WTC11 (cell line): ENCODE measurements around the gene SLC7A6OS. TPM values are rescaled to one million over a fixed set of nuclear protein-coding genes. Genes with fewer than 3 reads are reported as not detected.

ENCODE experiments used
- ATAC-seq: fragments of 200-7000 bp; cut with Tn5 transposase; 2 replicates; pipeline ENCODE4 v1.10.0; 2021; ENCODE audit warnings: mild to moderate bottlenecking, moderate library complexity
- CTCF ChIA-PET: fragments of 300-600 bp; sonication (Branson Sonifier 250); formaldehyde crosslinking; loops from one replicate; lab custom pipeline; 2021; ENCODE audit warnings: antibody characterized with exemption; lab: Charles Lee
- POLR2A ChIA-PET: fragments of 350-600 bp; sonication (Branson Sonifier 250); formaldehyde crosslinking; loops from one replicate; lab custom pipeline; 2021; ENCODE audit warnings: antibody characterized with exemption; lab: Charles Lee
- DNase-seq: peaks from one replicate; pipeline ENCODE4 v3.0.0; 2021; ENCODE audit warnings: low spot score
- H3K27ac Mint-ChIP-seq: 2 replicates; pipeline ENCODE4 v1.8.0; 2021; ENCODE audit warnings: mixed read lengths
- H3K27me3 Mint-ChIP-seq: 2 replicates; pipeline ENCODE4 v1.8.0; 2021; ENCODE audit warnings: low read depth, mild to moderate bottlenecking, moderate library complexity, mixed read lengths
- H3K36me3 Mint-ChIP-seq: 2 replicates; pipeline ENCODE4 v1.8.0; 2021; ENCODE audit warnings: mixed read lengths
- H3K4me1 Mint-ChIP-seq: 2 replicates; pipeline ENCODE4 v1.8.0; 2022; ENCODE audit warnings: mixed read lengths
- H3K4me3 Mint-ChIP-seq: 2 replicates; pipeline ENCODE4 v1.8.0; 2021; ENCODE audit warnings: mild to moderate bottlenecking, moderate library complexity, mixed read lengths
- H3K9me3 Mint-ChIP-seq: 2 replicates; pipeline ENCODE4 v1.8.0; 2021; ENCODE audit warnings: mixed read lengths
- CREM ChIP-seq: sonication (generic); formaldehyde crosslinking; IDR thresholded peaks from 2 replicates; pipeline ENCODE4 v1.8.1; 2022; ENCODE audit warnings: mild to moderate bottlenecking, missing genetic modification reagents, moderate library complexity
- ERG ChIP-seq: fragments of 250-450 bp; sonication (Bioruptor Pico); IDR thresholded peaks from 2 replicates; pipeline ENCODE4 v1.8.0; 2021; ENCODE audit warnings: mild to moderate bottlenecking
- FOXJ3 ChIP-seq: sonication (generic); formaldehyde crosslinking; IDR thresholded peaks from 2 replicates; pipeline ENCODE4 v1.9.0; 2021; ENCODE audit warnings: missing genetic modification reagents, mild to moderate bottlenecking, borderline replicate concordance
- GABPB1 ChIP-seq: sonication (generic); formaldehyde crosslinking; IDR thresholded peaks from 2 replicates; pipeline ENCODE4 v1.8.1; 2023; ENCODE audit warnings: mild to moderate bottlenecking, missing genetic modification reagents
- NFYB ChIP-seq: sonication (generic); formaldehyde crosslinking; conservative IDR thresholded peaks from 2 replicates; pipeline ENCODE4 v1.8.0; 2022; ENCODE audit warnings: low read depth, missing genetic modification reagents
- NR2C2 ChIP-seq: sonication (generic); formaldehyde crosslinking; IDR thresholded peaks from 2 replicates; pipeline ENCODE4 v1.8.0; 2022; ENCODE audit warnings: mild to moderate bottlenecking, missing genetic modification reagents
- SOX15 ChIP-seq: fragments of 250-450 bp; sonication (Bioruptor Pico); IDR thresholded peaks from 2 replicates; pipeline ENCODE4 v1.9.0; 2021; ENCODE audit warnings: mild to moderate bottlenecking
- ZNF138 ChIP-seq: sonication (generic); formaldehyde crosslinking; conservative IDR thresholded peaks from 2 replicates; pipeline ENCODE4 v1.8.1; 2022; ENCODE audit warnings: mild to moderate bottlenecking, moderate library complexity, missing genetic modification reagents
- ZNF263 ChIP-seq: sonication (generic); formaldehyde crosslinking; IDR thresholded peaks from 2 replicates; pipeline ENCODE4 v1.8.1; 2022; ENCODE audit warnings: low read depth, mild to moderate bottlenecking, moderate library complexity, missing genetic modification reagents
- ZNF281 ChIP-seq: sonication (generic); formaldehyde crosslinking; IDR thresholded peaks from 2 replicates; pipeline ENCODE4 v1.8.0; 2023; ENCODE audit warnings: mild to moderate bottlenecking, missing genetic modification reagents
- ZSCAN18 ChIP-seq: fragments of 250-450 bp; sonication (Bioruptor Pico); IDR thresholded peaks from 2 replicates; pipeline ENCODE4 v2.1.2; 2022; ENCODE audit warnings: mild to moderate bottlenecking, moderate library complexity
- total RNA-seq: library from RNA; stranded (reverse); gene quantifications from 3 replicates; pipeline ENCODE4 v1.2.3, GENCODE V29; 2021
- TF ChIP-seq, protein P1 (sequence below): sonication (generic); formaldehyde crosslinking; IDR thresholded peaks from 2 replicates; pipeline ENCODE4 v1.8.1; 2023; ENCODE audit warnings: mild to moderate bottlenecking, missing genetic modification reagents, moderate library complexity
- TF ChIP-seq, protein P2 (sequence below): sonication (generic); formaldehyde crosslinking; IDR thresholded peaks from 2 replicates; pipeline ENCODE4 v1.8.1; 2023; ENCODE audit warnings: mild to moderate bottlenecking, missing genetic modification reagents
- TF ChIP-seq, protein P3 (sequence below): sonication (generic); formaldehyde crosslinking; IDR thresholded peaks from 2 replicates; pipeline ENCODE4 v1.8.1; 2023; ENCODE audit warnings: mild to moderate bottlenecking, missing genetic modification reagents, moderate library complexity

SLC7A6OS gene
- total RNA-seq, 1 experiment from 2014 or later = 22.6 TPM

GRCh38 chr16:68257906-68258800, 52.6 kb downstream of the SLC7A6OS start:
- ATAC-seq (no peak), DNase-seq (no peak)
- ChIA-PET CTCF (interaction anchor here (1.1 to 1.3 kb wide), 2 partner anchors 13 to 70 kb away, joined by 4 read pairs; partner anchors contain the start of gene PLA2G15), POLR2A (no interaction called here)
- H3K27me3 Mint-ChIP-seq = peaks cover 4% of the 10 kb centered on the region
- no peaks in the 10 kb centered on the region for H3K9me3 Mint-ChIP-seq
- H3K4me3 Mint-ChIP-seq = no peak overlapping the region
- TF ChIP-seq NFYB (CRISPR knock-in tag) = no peak
- TF ChIP-seq GABPB1 (CRISPR knock-in tag) = peak; percentile 78
- no peak for TF ChIP-seq ERG (CRISPR knock-in tag)
- TF ChIP-seq SOX15 (CRISPR knock-in tag) = no peak
- TF ChIP-seq ZNF263 (CRISPR knock-in tag) = no peak
- TF ChIP-seq, protein P1, sequence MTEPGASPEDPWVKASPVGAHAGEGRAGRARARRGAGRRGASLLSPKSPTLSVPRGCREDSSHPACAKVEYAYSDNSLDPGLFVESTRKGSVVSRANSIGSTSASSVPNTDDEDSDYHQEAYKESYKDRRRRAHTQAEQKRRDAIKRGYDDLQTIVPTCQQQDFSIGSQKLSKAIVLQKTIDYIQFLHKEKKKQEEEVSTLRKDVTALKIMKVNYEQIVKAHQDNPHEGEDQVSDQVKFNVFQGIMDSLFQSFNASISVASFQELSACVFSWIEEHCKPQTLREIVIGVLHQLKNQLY (CRISPR knock-in tag) = no peak
- no peak for TF ChIP-seq CREM (CRISPR knock-in tag)
- H3K4me1 Mint-ChIP-seq = no peaks in the 10 kb centered on the region; the same call in 1 of the 2 replicates
- no peak overlapping the region for H3K27ac Mint-ChIP-seq
- H3K36me3 Mint-ChIP-seq = no peaks in the 10 kb centered on the region

GRCh38 chr16:68257251-68257905, 53.4 kb downstream of the SLC7A6OS start:
- H3K4me1 Mint-ChIP-seq = no peaks in the 10 kb centered on the region

More at GRCh38 chr16:68257251-68257905, 53.4 kb downstream of the SLC7A6OS start:
- no peaks in the 10 kb centered on the region for H3K36me3 Mint-ChIP-seq
- H3K27ac Mint-ChIP-seq = no peak overlapping the region
- DNase-seq (no peak), ATAC-seq (no peak)
- ChIA-PET CTCF (interaction anchor here (1.1 to 1.3 kb wide), 2 partner anchors 12 to 71 kb away, joined by 4 read pairs; partner anchors contain the start of gene PLA2G15), POLR2A (no interaction called here)
- no peaks in the 10 kb centered on the region for H3K9me3 Mint-ChIP-seq
- TF ChIP-seq NR2C2 = no peak
- TF ChIP-seq, protein P2, sequence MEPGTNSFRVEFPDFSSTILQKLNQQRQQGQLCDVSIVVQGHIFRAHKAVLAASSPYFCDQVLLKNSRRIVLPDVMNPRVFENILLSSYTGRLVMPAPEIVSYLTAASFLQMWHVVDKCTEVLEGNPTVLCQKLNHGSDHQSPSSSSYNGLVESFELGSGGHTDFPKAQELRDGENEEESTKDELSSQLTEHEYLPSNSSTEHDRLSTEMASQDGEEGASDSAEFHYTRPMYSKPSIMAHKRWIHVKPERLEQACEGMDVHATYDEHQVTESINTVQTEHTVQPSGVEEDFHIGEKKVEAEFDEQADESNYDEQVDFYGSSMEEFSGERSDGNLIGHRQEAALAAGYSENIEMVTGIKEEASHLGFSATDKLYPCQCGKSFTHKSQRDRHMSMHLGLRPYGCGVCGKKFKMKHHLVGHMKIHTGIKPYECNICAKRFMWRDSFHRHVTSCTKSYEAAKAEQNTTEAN = no peak
- no peak for TF ChIP-seq ZNF281 (CRISPR knock-in tag)
- no peak for TF ChIP-seq ZNF138 (CRISPR knock-in tag)
- TF ChIP-seq, protein P3, sequence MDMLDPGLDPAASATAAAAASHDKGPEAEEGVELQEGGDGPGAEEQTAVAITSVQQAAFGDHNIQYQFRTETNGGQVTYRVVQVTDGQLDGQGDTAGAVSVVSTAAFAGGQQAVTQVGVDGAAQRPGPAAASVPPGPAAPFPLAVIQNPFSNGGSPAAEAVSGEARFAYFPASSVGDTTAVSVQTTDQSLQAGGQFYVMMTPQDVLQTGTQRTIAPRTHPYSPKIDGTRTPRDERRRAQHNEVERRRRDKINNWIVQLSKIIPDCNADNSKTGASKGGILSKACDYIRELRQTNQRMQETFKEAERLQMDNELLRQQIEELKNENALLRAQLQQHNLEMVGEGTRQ (CRISPR knock-in tag) = no peak
- TF ChIP-seq FOXJ3 = no peak
- no peak for TF ChIP-seq ZSCAN18 (CRISPR knock-in tag)
- no peaks in the 10 kb centered on the region for H3K27me3 Mint-ChIP-seq
- H3K4me3 Mint-ChIP-seq = no peak overlapping the region
